Fibroblast of upper back skin (primary cell): Measurements from ENCODE around the gene PFKFB4.
"Not testable (repeated sequence)": the region's sequence is repeated elsewhere in the genome, so short reads cannot be mapped to it uniquely, and the experiment has no call there.

ENCODE experiments used
- DNase-seq: peaks from one replicate; pipeline ENCODE4 v3.0.0-alpha.2; 2013

Gene PFKFB4

GRCh38 chr3:48480891-48481290, 75.7 kb downstream of the PFKFB4 start:
- DNase-seq: not testable (repeated sequence)

- no peak for DNase-seq
These were observed 77.7 kb downstream of the PFKFB4 start for GRCh38 chr3:48478626-48479555.

GRCh38 chr3:48477959-48478520, 78.6 kb downstream of the PFKFB4 start:
- no peak for DNase-seq

GRCh38 chr3:48476426-48477053, 80.1 kb downstream of the PFKFB4 start:
- no peak for DNase-seq

- no peak for DNase-seq
These were observed 81.4 kb downstream of the PFKFB4 start for GRCh38 chr3:48475188-48475587.

GRCh38 chr3:48474619-48475018, 82.0 kb downstream of the PFKFB4 start:
- no peak for DNase-seq

- not testable (repeated sequence) for DNase-seq
These were observed 82.6 kb downstream of the PFKFB4 start for GRCh38 chr3:48474031-48474430.

GRCh38 chr3:48473617-48473952, 83.0 kb downstream of the PFKFB4 start:
- DNase-seq: no peak

GRCh38 chr3:48472923-48473616, 83.5 kb downstream of the PFKFB4 start:
- peak; percentile 90 for DNase-seq

GRCh38 chr3:48472673-48472922, 84.0 kb downstream of the PFKFB4 start:
- no peak for DNase-seq

- DNase-seq: no peak
These were observed 86.3 kb downstream of the PFKFB4 start for GRCh38 chr3:48470286-48470685.

- DNase-seq: no peak
These were observed 87.3 kb downstream of the PFKFB4 start for GRCh38 chr3:48469046-48469915.

- no peak for DNase-seq
These were observed 88.3 kb downstream of the PFKFB4 start for GRCh38 chr3:48468329-48468731.
